22Rv1 (cell line): Measurements from ENCODE around the gene ARL11.

Experiments
- H3K27ac ChIP-seq: fragments of 450-650 bp; 2 replicates; pipeline ENCODE4 v1.5.1; 2017
- ZFX ChIP-seq: fragments of 450-650 bp; IDR thresholded peaks from 2 replicates; pipeline ENCODE4 v1.6.1; 2017; ENCODE audit warnings: antibody characterized with exemption, borderline replicate concordance
- TF ChIP-seq, protein P1 (sequence below): fragments of 450-650 bp; IDR thresholded peaks from 2 replicates; pipeline ENCODE4 v1.5.1; 2017; ENCODE audit warnings: mild to moderate bottlenecking

The ARL11 gene

DNA sequence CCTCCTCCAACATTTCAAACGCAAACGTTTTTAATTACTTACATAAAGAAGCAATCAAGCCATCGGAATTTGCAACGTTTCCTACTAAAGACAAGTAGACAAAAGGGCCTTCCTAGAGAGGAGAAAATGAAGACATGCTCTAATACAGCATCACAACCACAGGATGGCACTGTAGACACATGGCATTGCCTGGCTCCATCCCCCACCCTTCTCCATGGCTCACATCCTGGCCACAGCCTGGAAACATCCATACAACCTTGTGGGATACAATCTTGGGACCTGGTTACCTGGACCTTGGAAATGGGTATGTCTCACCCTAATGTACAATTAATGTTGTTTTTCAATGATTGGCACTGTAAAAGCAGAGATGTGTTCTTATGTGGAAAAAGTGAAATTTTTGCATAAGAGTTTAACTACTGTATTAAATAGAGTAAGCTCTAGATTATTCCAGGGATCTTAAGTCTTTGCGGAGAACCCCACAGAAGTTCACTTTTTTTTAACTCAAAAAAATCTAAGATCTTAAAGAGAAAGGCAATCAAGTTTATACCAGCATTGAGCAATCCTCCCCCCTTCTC, 41.5 kb downstream of the ARL11 start:
- H3K27ac ChIP-seq = no peak overlapping the region
- TF ChIP-seq ZFX = no peak
- TF ChIP-seq, protein P1, sequence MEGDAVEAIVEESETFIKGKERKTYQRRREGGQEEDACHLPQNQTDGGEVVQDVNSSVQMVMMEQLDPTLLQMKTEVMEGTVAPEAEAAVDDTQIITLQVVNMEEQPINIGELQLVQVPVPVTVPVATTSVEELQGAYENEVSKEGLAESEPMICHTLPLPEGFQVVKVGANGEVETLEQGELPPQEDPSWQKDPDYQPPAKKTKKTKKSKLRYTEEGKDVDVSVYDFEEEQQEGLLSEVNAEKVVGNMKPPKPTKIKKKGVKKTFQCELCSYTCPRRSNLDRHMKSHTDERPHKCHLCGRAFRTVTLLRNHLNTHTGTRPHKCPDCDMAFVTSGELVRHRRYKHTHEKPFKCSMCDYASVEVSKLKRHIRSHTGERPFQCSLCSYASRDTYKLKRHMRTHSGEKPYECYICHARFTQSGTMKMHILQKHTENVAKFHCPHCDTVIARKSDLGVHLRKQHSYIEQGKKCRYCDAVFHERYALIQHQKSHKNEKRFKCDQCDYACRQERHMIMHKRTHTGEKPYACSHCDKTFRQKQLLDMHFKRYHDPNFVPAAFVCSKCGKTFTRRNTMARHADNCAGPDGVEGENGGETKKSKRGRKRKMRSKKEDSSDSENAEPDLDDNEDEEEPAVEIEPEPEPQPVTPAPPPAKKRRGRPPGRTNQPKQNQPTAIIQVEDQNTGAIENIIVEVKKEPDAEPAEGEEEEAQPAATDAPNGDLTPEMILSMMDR = peak; percentile 88

DNA sequence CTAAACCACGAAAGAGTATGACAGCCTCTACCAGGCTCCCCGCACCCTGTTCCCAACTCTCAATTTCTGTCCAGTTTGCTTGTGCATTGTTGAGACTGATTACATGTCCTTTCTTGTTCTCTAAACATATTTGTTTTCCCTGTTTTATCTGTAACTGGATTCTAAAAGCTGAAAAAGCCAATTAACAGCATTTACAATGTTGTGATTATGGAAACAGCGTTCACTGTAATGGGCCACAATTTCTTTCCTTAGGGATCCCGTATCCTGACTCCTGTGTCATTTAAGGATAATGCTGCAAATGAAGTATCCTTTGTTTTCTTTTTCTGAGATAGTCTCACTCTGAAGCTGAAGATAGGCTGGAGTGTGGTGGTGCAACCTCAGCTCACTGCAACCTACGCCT, 42.5 kb downstream of the ARL11 start:
- no peak overlapping the region for H3K27ac ChIP-seq
- no peak for TF ChIP-seq ZFX
- TF ChIP-seq, protein P1 = no peak

DNA sequence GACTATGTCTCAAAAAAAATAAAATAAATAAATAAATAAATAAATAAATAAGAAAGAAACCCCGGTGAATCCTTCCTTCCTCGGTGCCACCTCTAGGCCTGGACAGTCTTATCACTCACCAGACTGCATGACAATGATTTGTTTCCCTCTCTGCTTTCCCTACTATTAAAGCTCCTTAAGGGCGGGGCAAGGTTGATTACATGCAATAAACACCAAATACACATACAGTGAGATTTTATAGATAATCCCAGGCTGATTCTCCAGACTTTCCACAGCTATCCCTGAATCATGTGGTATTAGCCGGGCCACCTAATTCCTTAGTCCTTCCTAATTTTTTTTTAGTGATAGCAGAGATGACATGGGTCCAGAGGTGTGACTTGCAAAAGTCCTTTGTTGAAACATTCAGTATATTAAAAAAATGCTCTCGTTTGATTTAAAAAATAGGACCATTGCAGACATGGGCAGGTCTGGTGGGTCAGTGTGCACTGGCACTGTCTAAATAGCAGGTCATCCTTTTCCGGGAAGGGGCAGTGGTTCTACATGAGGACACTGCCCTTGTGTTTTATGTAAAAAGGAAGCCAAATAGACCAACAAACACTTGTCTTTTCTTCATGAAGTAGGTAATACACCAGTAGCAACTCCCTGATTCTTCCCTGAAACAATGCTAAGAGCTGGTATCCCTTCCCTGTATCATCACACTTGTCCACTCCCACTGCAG, 48.4 kb downstream of the ARL11 start:
- TF ChIP-seq, protein P1 = no peak
- no peak for TF ChIP-seq ZFX
- no peak overlapping the region for H3K27ac ChIP-seq

DNA sequence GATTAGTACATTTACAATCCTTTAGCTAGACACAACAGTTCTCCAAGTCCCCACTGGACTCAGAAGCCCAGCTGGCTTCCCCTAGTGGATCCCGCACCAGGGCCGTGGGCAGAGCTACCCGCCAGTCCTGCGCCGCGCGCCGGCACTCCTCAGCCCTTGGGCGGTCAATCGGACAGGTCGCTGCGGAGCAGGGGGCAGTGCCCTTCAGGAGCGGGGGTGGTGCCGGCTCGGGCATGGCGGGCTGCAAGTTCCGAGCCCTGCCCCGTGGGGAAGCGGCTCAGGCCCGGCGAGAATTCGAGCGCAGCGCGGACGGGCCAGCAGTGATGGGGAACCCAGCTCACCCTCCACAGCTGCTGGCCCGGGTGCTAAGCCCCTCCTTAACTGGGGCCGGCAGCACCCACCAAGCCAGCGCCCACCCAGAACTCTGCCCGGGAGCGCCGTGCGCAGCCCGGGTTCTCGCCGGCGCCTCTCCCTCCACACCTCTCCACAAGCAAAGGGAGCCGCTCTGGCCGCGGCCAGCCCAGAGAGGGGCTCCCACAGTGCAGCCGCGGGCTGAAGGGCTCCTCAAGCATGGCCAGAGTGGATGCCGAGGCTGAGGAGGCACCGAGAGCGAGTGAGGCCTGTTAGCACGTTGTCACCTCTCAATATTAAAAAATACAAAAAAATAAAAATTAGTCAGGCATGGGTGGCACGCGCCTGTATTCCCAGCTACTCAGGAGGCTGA, 50.0 kb downstream of the ARL11 start:
- no peak overlapping the region for H3K27ac ChIP-seq
- TF ChIP-seq, protein P1 = no peak
- no peak for TF ChIP-seq ZFX

DNA sequence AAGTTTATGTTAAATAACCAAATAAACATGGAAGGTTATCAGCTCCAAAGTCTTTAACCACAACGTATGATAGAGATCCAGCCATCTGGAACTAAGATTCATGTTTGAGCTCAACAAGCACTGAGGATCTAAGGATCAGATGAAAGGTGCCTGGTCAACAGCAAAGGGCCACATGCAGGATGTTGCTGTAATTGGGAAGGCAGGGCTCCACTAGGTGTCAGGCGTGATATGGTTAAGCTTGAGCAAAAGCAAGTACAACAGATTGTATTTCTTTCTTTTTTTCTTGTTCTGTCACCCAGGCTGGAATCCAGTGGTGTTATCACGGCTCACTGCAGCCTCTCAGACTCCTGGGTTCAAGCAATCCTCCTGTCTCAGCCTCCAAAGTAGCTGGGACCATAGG, 50.9 kb downstream of the ARL11 start:
- no peak overlapping the region for H3K27ac ChIP-seq
- no peak for TF ChIP-seq ZFX
- TF ChIP-seq, protein P1 = no peak; the same call in 1 of the 2 replicates

DNA sequence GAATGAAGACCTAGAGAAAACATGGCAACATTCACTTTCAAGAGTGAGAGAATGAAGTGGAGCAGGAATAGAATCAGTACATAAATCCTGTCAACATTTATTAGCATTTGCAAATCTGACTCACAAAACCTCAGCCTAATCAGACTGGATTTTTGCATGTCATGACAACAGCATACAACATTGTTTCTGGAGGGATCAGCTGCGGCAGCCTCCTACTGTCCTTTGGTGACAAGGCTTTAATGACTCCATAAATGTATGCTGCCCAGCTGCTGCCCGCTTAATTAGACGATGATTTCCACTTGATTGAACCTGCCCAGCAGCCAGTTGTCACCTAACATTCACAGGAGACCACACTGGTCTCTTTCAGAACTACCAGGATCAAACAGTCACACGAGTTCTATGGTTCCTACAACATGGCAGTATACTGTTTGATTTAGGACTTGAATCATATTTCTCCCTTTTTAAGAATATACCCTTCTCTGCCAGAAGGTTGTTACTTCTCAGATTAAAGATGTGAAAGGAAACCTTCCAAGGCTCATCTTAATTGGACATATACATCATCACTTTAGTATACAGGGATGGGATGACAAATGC, 53.6 kb downstream of the ARL11 start:
- no peak for TF ChIP-seq ZFX
- TF ChIP-seq, protein P1 = no peak

More for the DNA sequence above, 53.6 kb downstream of the ARL11 start:
- H3K27ac ChIP-seq = no peak overlapping the region
